Cerebellar cortex (tissue), 1 donor: Measurements from ENCODE around the gene CYP2A7.
"Not testable (repeated sequence)": the region's sequence is repeated elsewhere in the genome, so short reads cannot be mapped to it uniquely, and the experiment has no call there.

Experiments used
- DNase-seq: peaks from one replicate; pipeline ENCODE4 v3.0.0-alpha.2; 2015; ENCODE audit warnings: low spot score

The CYP2A7 gene

GRCh38 chr19:40842997-40843652 lies 38.9 kb downstream of the CYP2A7 start:
- DNase-seq = not testable (repeated sequence)

- DNase-seq = not testable (repeated sequence)
Observed at GRCh38 chr19:40842012-40842411, 40.0 kb downstream of the CYP2A7 start.

DNA sequence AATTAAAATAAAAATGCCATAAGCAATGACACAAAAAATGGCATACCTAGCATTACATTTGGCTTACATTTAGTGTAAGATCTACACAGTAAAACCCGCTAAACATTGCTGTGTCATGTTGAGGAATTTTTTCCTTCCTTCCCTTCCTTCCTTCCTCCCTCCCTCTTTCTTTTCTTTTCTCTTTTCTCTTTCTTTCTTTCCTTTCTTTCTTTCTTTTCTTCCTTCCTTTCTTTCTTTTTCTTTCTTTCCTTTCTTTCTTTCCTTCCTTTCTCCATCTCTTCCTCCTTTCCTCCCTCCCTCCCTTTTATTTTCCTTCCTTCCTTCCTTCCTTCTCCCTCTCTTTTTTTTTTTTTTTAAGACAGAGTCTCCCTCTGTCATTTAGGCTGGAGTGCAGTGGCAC lies 43.6 kb downstream of the CYP2A7 start:
- not testable (repeated sequence) for DNase-seq

DNA sequence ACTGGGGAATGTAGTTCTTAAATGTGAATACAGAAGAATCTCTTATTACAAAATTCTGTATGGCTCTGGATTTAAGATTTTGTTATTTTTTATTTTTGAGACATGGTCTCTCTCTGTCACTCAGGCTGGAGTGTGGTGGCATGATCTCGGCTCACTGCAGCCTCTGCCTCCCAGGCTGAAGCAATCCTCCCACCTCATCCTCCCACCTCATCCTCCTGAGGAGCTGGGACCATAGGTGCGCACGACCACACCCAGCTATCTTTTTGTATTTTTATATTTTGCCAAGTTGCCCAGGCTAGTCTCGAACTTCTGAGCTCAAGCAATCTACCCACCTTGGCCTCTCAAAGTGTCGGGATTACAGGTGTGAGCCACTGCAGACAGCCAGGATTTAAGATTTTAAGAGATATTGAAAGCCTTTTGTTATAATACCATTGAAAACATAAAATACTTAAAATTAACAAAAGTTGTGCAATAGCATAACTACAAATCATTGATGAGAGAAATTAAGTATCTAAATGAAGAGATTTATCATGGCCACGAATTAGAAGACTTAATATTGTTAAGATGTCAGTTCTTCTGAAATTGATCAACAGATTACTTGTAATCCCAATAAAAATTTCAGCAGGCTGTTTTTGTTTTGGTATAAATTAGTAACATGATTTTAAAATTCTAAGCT lies 45.1 kb downstream of the CYP2A7 start:
- DNase-seq = no peak

DNA sequence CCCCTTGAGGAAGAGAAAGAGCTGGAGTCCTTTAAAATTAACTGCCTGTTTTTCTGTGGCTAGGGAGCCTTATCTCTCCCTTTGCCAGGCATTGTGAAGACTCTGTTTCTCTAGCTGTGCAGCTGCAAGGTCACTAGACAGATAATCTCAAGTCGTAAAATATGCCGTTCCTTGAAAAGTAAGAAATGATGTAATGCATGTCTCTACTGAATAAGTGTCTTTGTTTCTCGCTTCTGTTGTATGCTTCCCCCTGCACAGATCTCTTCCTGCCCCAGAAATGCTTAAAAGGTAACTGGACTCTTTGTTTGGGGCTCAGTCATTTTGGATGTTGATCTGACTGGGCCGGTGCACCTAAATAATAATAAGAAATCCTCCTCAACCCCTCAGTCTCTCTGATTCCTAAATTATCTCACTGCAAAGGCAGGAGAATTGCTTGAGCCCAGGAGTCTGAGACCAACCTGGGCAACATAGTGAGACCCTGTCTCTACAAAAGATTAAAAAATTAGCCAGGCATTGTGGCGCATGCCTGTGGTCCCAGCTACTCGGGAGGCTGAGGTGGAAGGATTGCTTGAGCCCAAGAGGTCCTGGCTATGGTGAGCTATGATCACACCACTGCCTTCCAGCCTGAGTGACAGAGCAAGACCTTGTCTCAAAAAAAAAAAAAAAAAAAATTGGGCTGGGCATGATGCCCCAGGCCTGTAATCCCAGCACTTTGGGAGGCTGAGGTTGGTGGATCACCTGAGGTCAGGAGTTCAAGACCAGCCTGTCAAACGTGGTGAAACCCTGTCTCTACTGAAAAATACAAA lies 48.1 kb downstream of the CYP2A7 start:
- not testable (repeated sequence) for DNase-seq

- not testable (repeated sequence) for DNase-seq
Observed at GRCh38 chr19:40832431-40832790, 49.6 kb downstream of the CYP2A7 start.

- DNase-seq = no peak
Observed at GRCh38 chr19:40831502-40832430, 50.3 kb downstream of the CYP2A7 start.

DNA sequence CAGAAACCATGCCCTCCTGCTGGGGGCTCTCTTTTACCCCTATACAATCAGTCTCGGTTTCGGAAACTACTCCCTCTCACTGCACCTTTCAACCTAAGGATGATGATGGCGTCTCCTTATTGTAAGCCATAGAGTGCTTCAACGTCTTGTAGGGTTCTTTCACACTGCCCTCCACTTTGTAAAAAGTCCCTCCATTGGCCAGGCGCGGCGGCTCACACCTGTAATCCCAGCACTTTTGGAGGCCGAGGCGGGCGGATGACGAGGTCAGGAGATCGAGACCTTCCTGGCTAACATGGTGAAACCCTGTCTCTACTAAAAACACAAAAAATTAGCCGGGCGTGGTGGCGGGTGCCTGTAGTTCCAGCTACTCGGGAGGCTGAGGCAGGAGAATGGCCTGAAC lies 51.3 kb downstream of the CYP2A7 start:
- not testable (repeated sequence) for DNase-seq

- DNase-seq = no peak
Observed at GRCh38 chr19:40829205-40829604, 52.8 kb downstream of the CYP2A7 start.

GRCh38 chr19:40827386-40828247 lies 54.4 kb downstream of the CYP2A7 start:
- DNase-seq = no peak

GRCh38 chr19:40826699-40827385 lies 55.2 kb downstream of the CYP2A7 start:
- not testable (repeated sequence) for DNase-seq

DNA sequence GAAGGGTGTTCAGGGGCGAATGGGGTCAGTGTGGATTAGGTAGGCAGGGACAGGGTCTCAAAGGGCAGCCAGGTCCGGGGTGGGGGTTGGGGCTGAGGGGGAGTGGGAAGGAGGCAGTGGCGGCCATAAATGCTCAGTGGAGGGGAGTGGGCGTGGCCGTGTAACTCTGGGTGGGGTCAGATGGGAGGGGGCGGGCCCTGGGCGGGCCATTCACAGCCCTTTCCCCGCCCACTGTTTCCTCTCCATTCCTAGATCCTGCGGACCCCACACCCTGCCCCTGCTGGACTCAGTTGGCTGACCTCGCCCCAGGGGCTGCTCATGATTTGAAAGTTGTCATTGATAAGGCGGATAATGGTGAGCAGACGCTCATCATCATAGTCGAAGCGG lies 55.7 kb downstream of the CYP2A7 start:
- not testable (repeated sequence) for DNase-seq

- not testable (repeated sequence) for DNase-seq
Observed at GRCh38 chr19:40825460-40826095, 56.5 kb downstream of the CYP2A7 start.
